ENCODE measurements around the gene MPRIP.

GRCh38 chr17:17077101-17077500 lies 34.8 kb downstream of the MPRIP start:
- TF ChIP-seq POLR2A (IDR thresholded peaks at IDR 0.05; ENCODE audit: borderline replicate concordance, extremely low read depth, insufficient read depth, insufficient read length) (no peak), CTCF (IDR thresholded peaks at IDR 0.05 in 2 of 3, conservative IDR thresholded peaks at IDR 0.05 in 1 of 3; ENCODE audit: borderline replicate concordance in 1 of 3, insufficient read depth in 1 of 3, low read depth in 2 of 3, low read length in 2 of 3) (no peak)
